ENCODE results near the gene BMPR1B.

- TF ChIP-seq CTCF (IDR thresholded peaks at IDR 0.05): no peak
- no peak for TF ChIP-seq POLR2AphosphoS5 (IDR thresholded peaks at IDR 0.05)
Measured at GRCh38 chr4:94940520-94940908, 182.8 kb downstream of the BMPR1B start.
